HepG2 (cell line): ENCODE measurements around the gene FXYD5. TPM values are rescaled to one million over a fixed set of nuclear protein-coding genes. Genes with fewer than 3 reads are reported as not detected.

Source experiments
- ATAC-seq: fragments of 200-7000 bp; cut with Tn5 transposase; 3 replicates; pipeline ENCODE4 v1.9.1; 2020; ENCODE audit warnings: mild to moderate bottlenecking, moderate library complexity
- BruUV-seq: library from RNA; stranded (reverse); fragments of 400-500 nt; replicated peaks from 2 replicates; lab custom pipeline; 2021; lab: Mats Ljungman, UMichigan
- CTCF ChIA-PET: fragments of 300-600 bp; formaldehyde crosslinking; extraction: SDS; loops from one replicate; lab custom pipeline; 2021; ENCODE audit warnings: low total read pairs, inconsistent platforms, low intra/inter-chr PET ratio; lab: Yijun Ruan, JAX
- POLR2A ChIA-PET: fragments of 350-600 bp; sonication (Branson Sonifier 250); formaldehyde crosslinking; loops from one replicate; lab custom pipeline; 2020; ENCODE audit warnings: antibody characterized with exemption, inconsistent platforms; lab: Yijun Ruan, JAX
- DNase-seq: peaks from one replicate; pipeline ENCODE4 v3.0.0-alpha.2; 2015; ENCODE audit warnings: low spot score
- FAIRE-seq: peaks from 3 replicates; lab custom pipeline; 2011; peaks lifted over from hg19 to GRCh38; lab: Jason Lieb, UNC
- H2AFZ ChIP-seq: one replicate; pipeline ENCODE4 v1.6.1; 2011; ENCODE audit warnings: low read length, inconsistent platforms
- H3K27ac ChIP-seq: fragments of 300-600 bp; 3 replicates; pipeline ENCODE4 v1.8.0; 2011; ENCODE audit warnings: mixed run types, mild to moderate bottlenecking, mixed read lengths, low read length, inconsistent platforms; ENCODE audit not compliant: insufficient read depth; ENCODE audit errors: extremely low read length
- H3K27me3 ChIP-seq, 2 experiments: fragments of 200-600 bp in 1 of 2; 2 replicates in 1 of 2; 3 replicates in 1 of 2; pipeline versions ENCODE4 v1.6.0 to v1.8.0; 2011; ENCODE audit warnings: low read length in 2 of 2, mild to moderate bottlenecking in 2 of 2, moderate library complexity in 2 of 2, inconsistent platforms in 1 of 2; ENCODE audit not compliant: insufficient read depth in 2 of 2, control insufficient read depth in 1 of 2
- H3K36me3 ChIP-seq, 2 experiments: fragments of 200-600 bp in 1 of 2; replicated peaks in 1 of 2; 2 replicates in 1 of 2; 3 replicates in 1 of 2; pipeline versions ENCODE4 v1.5.1 to v1.8.0; 2011; ENCODE audit warnings: low read length in 2 of 2, inconsistent platforms in 1 of 2; ENCODE audit not compliant: insufficient read depth in 2 of 2, control insufficient read depth in 1 of 2
- H3K4me1 ChIP-seq: 2 replicates; pipeline ENCODE4 v1.5.1; 2012; ENCODE audit warnings: low read length, inconsistent platforms; ENCODE audit not compliant: insufficient read depth
- H3K4me2 ChIP-seq: 2 replicates; pipeline ENCODE4 v1.6.0; 2011; ENCODE audit warnings: low read depth, low read length, inconsistent platforms
- H3K4me3 ChIP-seq, 3 experiments: fragments of 200-600 bp in 1 of 3; sonication (generic), shearing (Covaris generic) in 1 of 3; replicated peaks in 1 of 3; 2 replicates each; pipeline ENCODE4 v1.5.1; 2011 to 2016; ENCODE audit warnings: low read length in 3 of 3, inconsistent platforms in 2 of 3, low read depth in 2 of 3, mild to moderate bottlenecking in 2 of 3, control low read depth in 1 of 3, mixed read lengths in 1 of 3; ENCODE audit not compliant: insufficient read depth in 1 of 3
- H3K79me2 ChIP-seq: one replicate; pipeline ENCODE4 v1.6.1; 2011; ENCODE audit warnings: low read length, inconsistent platforms; ENCODE audit not compliant: insufficient read depth
- H3K9ac ChIP-seq: 2 replicates; pipeline ENCODE4 v1.6.0; 2011; ENCODE audit warnings: mild to moderate bottlenecking, low read depth, low read length, inconsistent platforms; ENCODE audit not compliant: insufficient read depth
- H3K9me3 ChIP-seq: 2 replicates; pipeline ENCODE4 v1.5.1; 2012; ENCODE audit warnings: mild to moderate bottlenecking, low read length
- H4K20me1 ChIP-seq: 2 replicates; pipeline ENCODE4 v1.6.0; 2011; ENCODE audit warnings: inconsistent platforms, mild to moderate bottlenecking, low read length, moderate library complexity; ENCODE audit not compliant: insufficient read depth
- CREB3 ChIP-seq: sonication (generic); formaldehyde crosslinking; IDR thresholded peaks from 2 replicates; pipeline ENCODE4 v1.5.0; 2020; ENCODE audit warnings: missing genetic modification reagents
- DBP ChIP-seq: sonication (generic); formaldehyde crosslinking; IDR thresholded peaks from 2 replicates; pipeline ENCODE4 v1.4.0; 2020; ENCODE audit warnings: missing genetic modification reagents; ENCODE audit errors: not compliant biosample characterization
- GTF2F1 ChIP-seq: fragments of 150-350 bp; IDR thresholded peaks from 2 replicates; pipeline ENCODE4 v1.6.1; 2014; ENCODE audit warnings: low read length
- SETDB1 ChIP-seq: sonication (generic); formaldehyde crosslinking; IDR thresholded peaks from 2 replicates; pipeline ENCODE4 v1.5.1; 2020; ENCODE audit warnings: missing genetic modification reagents, mild to moderate bottlenecking, borderline replicate concordance
- STAG1 ChIP-seq: sonication (generic); formaldehyde crosslinking; IDR thresholded peaks from 2 replicates; pipeline ENCODE4 v1.4.0; 2020; ENCODE audit warnings: missing genetic modification reagents
- TGIF2 ChIP-seq: IDR thresholded peaks from 2 replicates; pipeline ENCODE4 v1.6.1; 2016; ENCODE audit warnings: control low read depth, missing compliant biosample characterization
- WGBS: methylation state at CpG from one replicate; pipeline ENCODE4 v1.1.6; 2017; ENCODE audit warnings: low lambda C conversion rate; 5-methylcytosine and 5-hydroxymethylcytosine counted together
- in situ Hi-C: cut with HindIII; loops from 2 replicates; pipeline ENCODE4 v1.10.0; 2017; ENCODE audit warnings: low pct_unique_long_range_greater_than_20kb; ENCODE audit not compliant: extremely low pct_ligation_motif_present
- intact Hi-C: fragments of 100-400 bp; cut with micrococcal nuclease; formaldehyde crosslinking; loops from one replicate; pipeline ENCODE4 v1.10.0; 2022; ENCODE audit not compliant: unreplicated experiment
- polyA plus RNA-seq, 8 experiments: library from polyadenylated mRNA; depleted of rRNA in 3 of 8; stranded (reverse) in 7 of 8; unstranded in 1 of 8; fragments of >200 nt; fragmentation: Illumina TruSeq in 4 of 8; extraction: Trizol in 4 of 8; gene quantifications; 2 replicates each; pipeline versions ENCODE4 v1.2.1 to v1.2.3, GENCODE V29; 2011 to 2016; ENCODE audit warnings: low read depth in 4 of 8, missing spikeins in 1 of 8, mixed read lengths in 1 of 8; ENCODE audit not compliant: insufficient read depth in 1 of 8
- total RNA-seq, 5 experiments: library from RNA; depleted of rRNA; stranded (reverse); fragments of >200 nt; fragmentation: Illumina TruSeq; extraction: Trizol; gene quantifications; 2 replicates each; pipeline ENCODE4 v1.2.3, GENCODE V29; 2016; ENCODE audit warnings: low read depth in 1 of 5
- TF ChIP-seq, protein P1 (sequence below): sonication (generic); formaldehyde crosslinking; IDR thresholded peaks from 2 replicates; pipeline ENCODE4 v1.4.0; 2020; ENCODE audit warnings: missing genetic modification reagents
- TF ChIP-seq, protein P2 (sequence below): sonication (generic); formaldehyde crosslinking; IDR thresholded peaks from 2 replicates; pipeline ENCODE4 v1.4.0; 2020; ENCODE audit warnings: mild to moderate bottlenecking, missing genetic modification reagents

The FXYD5 gene
- total and polyA plus RNA-seq, 2 of the 13 experiments (the other 11 are each of a cell fraction or from before 2014, with no cell fraction given), result 0.65 TPM; not detected in 1

DNA sequence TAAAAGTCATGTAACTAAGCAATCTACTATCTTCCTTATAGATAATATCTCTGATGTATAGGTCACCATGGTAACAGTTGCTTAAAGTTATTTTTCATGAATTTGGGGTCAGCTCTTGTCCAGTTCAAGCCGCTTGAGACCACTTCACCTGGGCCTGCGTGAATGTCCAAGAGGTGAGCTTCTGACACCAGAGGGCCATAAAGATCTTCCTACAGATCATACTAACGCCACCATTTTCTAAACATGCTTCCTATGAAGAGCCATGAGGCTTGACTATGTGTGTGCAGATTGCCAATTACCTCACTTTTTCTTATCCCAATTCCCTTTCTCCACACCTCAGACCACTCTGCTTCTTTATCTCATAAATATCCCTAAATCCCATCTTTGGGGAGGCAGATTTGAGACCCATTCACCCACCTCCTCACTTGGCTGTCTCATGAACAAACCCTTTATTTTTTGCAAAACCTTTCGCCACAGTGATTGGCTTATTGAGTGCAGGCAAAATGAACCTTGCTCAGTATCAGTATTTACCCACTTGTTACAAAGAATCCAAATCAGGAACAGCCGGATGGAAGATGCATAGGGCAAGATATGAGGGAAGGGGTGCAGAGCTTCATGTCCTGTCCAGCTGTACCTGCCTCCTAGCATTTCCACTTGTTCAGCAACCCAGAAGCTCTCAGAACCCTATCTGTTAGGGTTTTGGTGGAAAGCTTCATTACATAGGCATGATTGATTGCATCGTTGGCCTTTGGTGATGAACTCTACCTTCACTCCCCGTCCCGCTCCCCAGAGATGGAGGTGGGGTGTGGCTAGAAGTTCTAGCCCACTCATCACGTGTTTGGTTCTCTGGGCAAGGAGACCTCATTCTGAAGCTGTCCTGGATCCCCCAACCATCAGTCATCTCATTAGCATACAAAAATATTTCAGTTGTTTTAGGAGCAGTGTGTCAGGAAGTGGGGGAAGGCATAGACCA is 39.8 kb downstream of the FXYD5 start:
- BruUV-seq, result no TSS peak
- no peak overlapping the region for H3K27ac ChIP-seq
- H3K79me2 ChIP-seq, result no peaks in the 10 kb centered on the region
- H3K27me3 ChIP-seq, result 0 out of 5 replicates have a peak, but pooled peaks cover 0 to 4% of the 10 kb centered on the region in 2 experiments
- DNase-seq, result no peak
- H2AFZ ChIP-seq, result no peak overlapping the region
- FAIRE-seq, result no peak
- no peak overlapping the region for H3K9ac ChIP-seq
- 0 out of 2 replicates have a peak, but pooled peaks have one; percentile 10 for TF ChIP-seq STAG1 (CRISPR knock-in tag)
- TF ChIP-seq SETDB1 (CRISPR knock-in tag), result no peak
- TF ChIP-seq GTF2F1, result no peak
- CTCF ChIA-PET, result no interaction called here
- H3K4me3 ChIP-seq, result no peak overlapping the region
- no peak for ATAC-seq
- H3K4me1 ChIP-seq, result peaks cover 14% of the 10 kb centered on the region; the same call in 1 of the 2 replicates
- WGBS, result 60% methylated on average over 9 of the region's 9 CpGs
- H3K36me3 ChIP-seq, result no peaks in the 10 kb centered on the region
- no peaks in the 10 kb centered on the region for H3K9me3 ChIP-seq
- POLR2A ChIA-PET, result no interaction called here
- no peak overlapping the region for H3K4me2 ChIP-seq
- intact Hi-C loops (no loop called here), in situ Hi-C loops (no loop called here)
- H4K20me1 ChIP-seq, result no peaks in the 10 kb centered on the region

DNA sequence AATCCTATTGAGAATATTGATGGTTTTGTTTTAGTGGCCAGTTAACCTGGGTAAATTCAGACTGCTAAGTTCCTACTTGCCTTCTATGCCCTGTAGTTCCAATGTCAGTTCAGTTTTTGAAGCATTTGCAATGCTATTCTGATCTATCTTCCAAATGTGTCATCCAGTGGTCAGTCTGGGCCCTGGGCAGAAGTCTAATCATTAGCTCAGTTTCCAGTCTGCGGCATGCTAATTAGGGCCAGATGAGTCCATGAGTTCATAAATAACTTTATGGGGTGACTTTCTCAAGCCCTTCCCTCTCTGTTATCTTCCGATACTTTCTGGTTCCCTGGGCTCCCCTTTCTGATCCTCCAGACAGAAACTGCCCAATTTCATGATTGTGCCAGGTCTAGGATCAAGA is 41.3 kb downstream of the FXYD5 start:
- no peak for DNase-seq
- no peak overlapping the region for H3K27ac ChIP-seq
- no peak overlapping the region for H3K9ac ChIP-seq
- BruUV-seq, result no TSS peak
- no peaks in the 10 kb centered on the region for H3K36me3 ChIP-seq
- no peak for ATAC-seq
- 0% methylated on average over 2 of the region's 2 CpGs for WGBS
- POLR2A ChIA-PET, result no interaction called here
- peaks cover 0 to 7% of the 10 kb centered on the region in 2 experiments; a peak in 2 of 5 replicates for H3K27me3 ChIP-seq
- FAIRE-seq, result no peak
- no peak overlapping the region for H3K4me2 ChIP-seq
- H3K79me2 ChIP-seq, result no peaks in the 10 kb centered on the region
- CTCF ChIA-PET, result no interaction called here
- H3K4me1 ChIP-seq, result peaks cover 14% of the 10 kb centered on the region; the same call in 1 of the 2 replicates
- in situ Hi-C loops, result no loop called here
- intact Hi-C loops, result no loop called here
- H4K20me1 ChIP-seq, result no peaks in the 10 kb centered on the region
- H3K9me3 ChIP-seq, result no peaks in the 10 kb centered on the region
- H2AFZ ChIP-seq, result no peak overlapping the region
- H3K4me3 ChIP-seq, result no peak overlapping the region
- TF ChIP-seq TGIF2 (no peak), DBP (CRISPR knock-in tag) (no peak), CREB3 (CRISPR knock-in tag) (no peak)
- TF ChIP-seq, protein P1, sequence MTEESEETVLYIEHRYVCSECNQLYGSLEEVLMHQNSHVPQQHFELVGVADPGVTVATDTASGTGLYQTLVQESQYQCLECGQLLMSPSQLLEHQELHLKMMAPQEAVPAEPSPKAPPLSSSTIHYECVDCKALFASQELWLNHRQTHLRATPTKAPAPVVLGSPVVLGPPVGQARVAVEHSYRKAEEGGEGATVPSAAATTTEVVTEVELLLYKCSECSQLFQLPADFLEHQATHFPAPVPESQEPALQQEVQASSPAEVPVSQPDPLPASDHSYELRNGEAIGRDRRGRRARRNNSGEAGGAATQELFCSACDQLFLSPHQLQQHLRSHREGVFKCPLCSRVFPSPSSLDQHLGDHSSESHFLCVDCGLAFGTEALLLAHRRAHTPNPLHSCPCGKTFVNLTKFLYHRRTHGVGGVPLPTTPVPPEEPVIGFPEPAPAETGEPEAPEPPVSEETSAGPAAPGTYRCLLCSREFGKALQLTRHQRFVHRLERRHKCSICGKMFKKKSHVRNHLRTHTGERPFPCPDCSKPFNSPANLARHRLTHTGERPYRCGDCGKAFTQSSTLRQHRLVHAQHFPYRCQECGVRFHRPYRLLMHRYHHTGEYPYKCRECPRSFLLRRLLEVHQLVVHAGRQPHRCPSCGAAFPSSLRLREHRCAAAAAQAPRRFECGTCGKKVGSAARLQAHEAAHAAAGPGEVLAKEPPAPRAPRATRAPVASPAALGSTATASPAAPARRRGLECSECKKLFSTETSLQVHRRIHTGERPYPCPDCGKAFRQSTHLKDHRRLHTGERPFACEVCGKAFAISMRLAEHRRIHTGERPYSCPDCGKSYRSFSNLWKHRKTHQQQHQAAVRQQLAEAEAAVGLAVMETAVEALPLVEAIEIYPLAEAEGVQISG, result no peak
- TF ChIP-seq, protein P2, sequence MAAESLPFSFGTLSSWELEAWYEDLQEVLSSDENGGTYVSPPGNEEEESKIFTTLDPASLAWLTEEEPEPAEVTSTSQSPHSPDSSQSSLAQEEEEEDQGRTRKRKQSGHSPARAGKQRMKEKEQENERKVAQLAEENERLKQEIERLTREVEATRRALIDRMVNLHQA (CRISPR knock-in tag), result no peak
